Measurements from ENCODE around the gene UNC13C.

Gene UNC13C

DNA sequence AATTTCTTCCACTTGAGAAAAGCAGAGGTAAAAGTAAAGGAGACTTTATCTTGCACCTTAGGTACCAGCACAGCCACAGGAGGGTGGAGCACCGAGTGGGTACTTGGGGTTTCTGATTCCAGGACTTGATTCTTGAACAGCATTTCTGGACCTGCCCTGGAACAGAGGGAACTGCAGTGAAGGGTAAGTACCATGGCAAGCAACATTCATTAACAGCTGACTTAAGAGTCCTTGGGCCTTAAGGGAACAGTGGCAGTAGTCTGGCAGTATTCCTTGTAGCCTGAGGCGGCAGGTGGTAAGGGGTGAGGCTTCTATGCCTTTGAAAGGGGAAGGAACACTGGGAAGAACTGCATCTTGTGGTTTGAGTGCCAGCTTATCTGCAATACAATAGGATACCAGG, 666.6 kb downstream of the UNC13C start:
- no peaks in the 10 kb centered on the region for H3K9me3 ChIP-seq (ENCODE audit: low read length)
- H3K27me3 ChIP-seq (ENCODE audit: insufficient read depth, low read length): no peaks in the 10 kb centered on the region
- no peaks in the 10 kb centered on the region for H3K36me3 ChIP-seq (ENCODE audit: insufficient read depth, low read length)
- H3K4me3 ChIP-seq (ENCODE audit: low read length): no peak overlapping the region
- no peak overlapping the region for H2AFZ ChIP-seq (ENCODE audit: low read depth, low read length)
- no peaks in the 10 kb centered on the region for H3K4me1 ChIP-seq (ENCODE audit: insufficient read depth, low read length)

- no peaks in the 10 kb centered on the region for H3K4me1 ChIP-seq (ENCODE audit: insufficient read depth, low read length)
- no peaks in the 10 kb centered on the region for H3K27me3 ChIP-seq (ENCODE audit: insufficient read depth, low read length)
- no peaks in the 10 kb centered on the region for H3K36me3 ChIP-seq (ENCODE audit: insufficient read depth, low read length)
- H2AFZ ChIP-seq (ENCODE audit: low read depth, low read length): no peak overlapping the region
- no peak overlapping the region for H3K4me3 ChIP-seq (ENCODE audit: low read length)
- no peaks in the 10 kb centered on the region for H3K9me3 ChIP-seq (ENCODE audit: low read length)
Observed at GRCh38 chr15:54659646-54660045, 681.4 kb downstream of the UNC13C start.

DNA sequence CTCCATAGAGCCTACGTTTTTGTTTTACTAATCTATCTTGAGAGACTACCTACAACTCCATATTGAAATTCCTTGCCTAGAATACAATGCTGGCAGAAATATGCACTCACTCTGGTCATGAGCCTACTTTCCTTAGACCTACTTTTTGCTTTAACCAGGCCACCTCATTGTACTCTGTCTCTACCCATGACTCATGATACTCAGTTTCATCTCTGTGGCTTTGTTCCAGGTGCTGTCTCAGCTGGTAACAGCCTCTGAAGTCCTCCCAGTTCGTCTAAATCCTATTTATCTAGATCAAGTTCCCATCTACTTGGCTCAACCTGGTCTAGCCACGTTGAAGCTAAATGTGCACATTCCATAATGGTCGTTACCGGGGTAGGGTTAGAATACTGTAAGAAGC, 682.1 kb downstream of the UNC13C start:
- H3K27me3 ChIP-seq (ENCODE audit: insufficient read depth, low read length): no peaks in the 10 kb centered on the region
- no peaks in the 10 kb centered on the region for H3K9me3 ChIP-seq (ENCODE audit: low read length)
- no peak overlapping the region for H3K4me3 ChIP-seq (ENCODE audit: low read length)
- H3K36me3 ChIP-seq (ENCODE audit: insufficient read depth, low read length): no peaks in the 10 kb centered on the region
- H3K4me1 ChIP-seq (ENCODE audit: insufficient read depth, low read length): no peaks in the 10 kb centered on the region
- no peak overlapping the region for H2AFZ ChIP-seq (ENCODE audit: low read depth, low read length)

- H3K36me3 ChIP-seq (ENCODE audit: insufficient read depth, low read length): no peaks in the 10 kb centered on the region
- H3K27me3 ChIP-seq (ENCODE audit: insufficient read depth, low read length): no peaks in the 10 kb centered on the region
- no peak overlapping the region for H3K4me3 ChIP-seq (ENCODE audit: low read length)
- H3K9me3 ChIP-seq (ENCODE audit: low read length): no peaks in the 10 kb centered on the region
- H3K4me1 ChIP-seq (ENCODE audit: insufficient read depth, low read length): no peaks in the 10 kb centered on the region
- H2AFZ ChIP-seq (ENCODE audit: low read depth, low read length): no peak overlapping the region
Observed at GRCh38 chr15:54675241-54675640, 697.0 kb downstream of the UNC13C start.

DNA sequence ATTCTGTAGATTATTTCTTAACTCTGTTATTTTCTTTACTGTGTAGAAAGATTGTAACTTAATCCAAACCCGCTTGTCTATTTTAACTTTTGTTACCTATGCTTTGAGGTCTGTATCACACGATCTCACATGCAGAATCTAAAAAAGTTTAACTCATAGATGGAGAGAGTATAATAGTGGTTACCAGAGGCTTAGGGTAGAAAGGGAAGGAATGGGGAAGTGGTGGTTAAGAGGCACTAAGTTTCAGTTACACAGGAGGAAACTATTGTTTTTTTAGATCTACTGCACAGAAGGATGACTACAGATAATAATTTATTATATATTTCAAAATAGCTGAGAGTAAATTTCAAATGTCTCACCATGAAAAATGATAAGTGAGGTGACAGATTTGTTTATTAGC, 703.3 kb downstream of the UNC13C start:
- no peaks in the 10 kb centered on the region for H3K4me1 ChIP-seq (ENCODE audit: insufficient read depth, low read length)
- no peaks in the 10 kb centered on the region for H3K36me3 ChIP-seq (ENCODE audit: insufficient read depth, low read length)
- no peaks in the 10 kb centered on the region for H3K27me3 ChIP-seq (ENCODE audit: insufficient read depth, low read length)
- H2AFZ ChIP-seq (ENCODE audit: low read depth, low read length): no peak overlapping the region
- H3K4me3 ChIP-seq (ENCODE audit: low read length): no peak overlapping the region
- H3K9me3 ChIP-seq (ENCODE audit: low read length): no peaks in the 10 kb centered on the region
